GM21529 (cell line): ENCODE results near the gene WAS.

ENCODE experiments used
- ATAC-seq: cut with Tn5 transposase; IDR thresholded peaks from one replicate; pipeline ENCODE4 v1.9.1; 2021; ENCODE audit not compliant: unreplicated experiment

Gene WAS

DNA sequence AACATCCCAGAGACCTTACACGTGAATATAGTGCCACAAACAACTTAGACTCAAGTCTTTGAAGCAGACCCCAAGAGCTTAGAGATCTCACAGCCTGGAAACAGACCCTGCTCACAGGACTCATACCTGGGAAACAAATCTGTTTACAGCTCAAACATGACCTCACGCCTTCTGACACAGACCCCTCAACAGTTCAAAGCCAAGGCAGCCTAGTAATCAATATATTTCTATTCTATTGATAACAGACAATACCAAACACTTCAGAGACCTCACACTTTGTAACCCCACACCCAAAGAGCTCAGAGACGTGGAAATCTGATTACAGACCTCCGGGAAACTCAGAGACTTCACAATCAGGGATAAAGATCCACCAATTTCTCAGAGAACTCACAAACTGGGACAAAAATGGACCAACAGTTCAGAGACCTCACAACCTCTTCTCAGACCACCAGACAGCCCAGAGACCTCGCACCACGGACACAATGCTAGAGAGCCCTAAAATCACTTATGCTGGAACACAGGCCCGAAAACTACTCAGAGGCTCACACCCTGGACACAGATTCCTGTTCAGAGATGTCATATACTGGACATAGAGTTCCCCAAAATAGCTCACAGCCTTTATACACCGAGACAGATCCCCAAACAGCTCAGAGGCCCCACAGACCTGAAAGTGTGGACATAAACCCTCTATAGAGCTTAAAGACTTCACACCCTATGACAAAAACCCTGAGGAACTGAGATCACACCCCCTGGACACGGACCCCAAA is 27.7 kb downstream of the WAS start:
- ATAC-seq = no peak

DNA sequence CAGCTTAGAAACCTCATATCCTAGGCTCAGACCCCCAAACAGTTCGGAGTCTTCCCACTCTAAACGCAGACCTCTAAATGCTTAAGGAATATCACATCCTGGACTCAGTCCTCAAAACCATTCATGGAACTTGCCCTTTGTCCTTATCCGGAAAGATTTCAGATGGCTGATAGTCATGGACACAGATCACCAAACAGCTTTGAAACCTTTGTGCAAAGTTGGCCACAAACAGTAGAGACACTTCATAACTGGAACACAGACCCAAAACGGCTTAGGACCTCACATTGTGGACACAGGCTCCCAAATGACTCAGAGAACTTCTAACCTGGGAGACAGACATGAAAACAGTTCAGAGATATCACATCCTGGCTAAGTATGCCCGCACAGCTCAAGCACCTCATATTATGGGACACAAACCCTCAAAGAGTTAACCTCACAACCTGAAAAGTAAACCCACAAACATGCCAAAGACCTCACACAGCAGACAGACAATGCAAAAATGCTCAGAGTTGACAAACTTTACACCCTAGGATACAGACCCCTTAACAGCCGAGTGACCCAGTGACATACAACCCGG is 28.4 kb downstream of the WAS start:
- no peak for ATAC-seq

DNA sequence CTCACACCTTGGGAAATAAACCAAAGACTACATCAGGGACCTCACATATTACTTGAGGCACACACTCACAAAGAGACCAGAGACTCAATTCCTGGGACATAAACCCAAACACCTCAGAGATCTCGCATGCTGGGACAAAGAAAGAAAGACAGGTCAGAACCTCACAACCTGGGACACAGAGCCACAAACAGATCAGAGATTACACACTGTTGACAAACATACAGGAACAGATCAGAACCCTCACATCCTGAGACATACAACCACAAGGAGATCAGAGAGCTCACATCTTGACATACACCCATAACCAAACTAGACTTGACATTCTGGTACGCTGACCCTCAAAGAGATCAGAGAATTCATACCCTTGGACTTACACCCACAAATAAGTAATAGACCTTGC is 30.2 kb downstream of the WAS start:
- no peak for ATAC-seq

DNA sequence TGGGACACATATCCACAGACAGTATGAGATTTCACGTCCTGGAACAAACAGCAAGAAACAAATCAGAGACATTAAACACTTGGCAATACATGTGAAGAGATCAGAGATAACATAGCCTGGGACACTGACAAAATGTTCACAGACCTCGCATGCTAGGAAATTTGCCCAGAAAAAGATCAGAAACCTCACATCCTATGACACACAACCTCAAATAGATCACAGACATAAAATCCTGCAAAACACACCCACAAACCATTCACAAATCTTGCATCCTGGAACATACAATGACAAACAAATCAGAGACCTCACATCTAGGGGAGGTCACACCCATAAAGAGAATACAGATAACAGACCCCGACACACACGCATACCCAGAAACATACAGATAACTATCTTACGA is 31.0 kb downstream of the WAS start:
- no peak for ATAC-seq

DNA sequence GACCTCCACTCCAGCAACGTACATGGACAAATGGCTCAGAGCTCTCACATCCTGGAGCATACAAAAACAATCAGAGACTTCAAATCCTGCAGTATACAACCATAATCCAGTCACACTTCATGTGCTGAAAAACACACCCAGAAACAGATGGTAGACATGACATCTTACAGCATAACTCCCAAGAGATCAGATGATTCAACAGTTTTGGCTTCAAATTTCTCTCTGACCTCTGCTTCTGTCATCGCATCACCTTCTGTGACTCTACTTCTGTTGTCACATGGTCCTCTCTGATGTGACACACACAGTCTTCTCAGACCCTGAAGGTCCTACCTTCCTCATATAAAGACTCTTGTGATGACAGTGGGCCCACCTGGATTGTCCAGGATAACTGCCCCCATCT is 31.5 kb downstream of the WAS start:
- no peak for ATAC-seq

DNA sequence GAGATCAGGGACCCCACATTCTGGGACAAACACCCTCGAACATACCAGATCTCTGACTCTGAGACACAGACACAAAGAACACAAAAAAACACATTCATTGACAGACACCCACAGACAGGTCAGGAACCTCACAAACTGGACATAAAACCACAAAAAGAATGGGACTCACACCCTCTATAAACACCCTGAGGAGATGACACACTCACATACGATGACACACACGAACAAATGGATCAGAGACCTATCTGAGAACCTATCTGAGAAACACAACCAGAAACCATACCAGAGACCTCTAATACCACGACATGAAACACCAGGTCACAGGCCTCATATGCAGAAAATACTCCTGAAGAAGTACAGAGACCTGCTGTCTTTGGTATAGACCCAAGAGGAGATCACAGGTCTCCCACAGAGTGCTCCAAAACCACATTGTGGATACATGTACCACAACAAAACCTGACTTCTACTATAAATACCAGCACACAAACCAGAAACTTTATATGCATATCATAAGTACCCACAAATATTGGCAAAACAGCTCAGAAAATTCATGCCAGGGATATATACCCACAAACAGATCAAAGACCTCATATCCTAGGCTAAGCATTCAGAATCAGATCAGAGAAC is 32.4 kb downstream of the WAS start:
- no peak for ATAC-seq

DNA sequence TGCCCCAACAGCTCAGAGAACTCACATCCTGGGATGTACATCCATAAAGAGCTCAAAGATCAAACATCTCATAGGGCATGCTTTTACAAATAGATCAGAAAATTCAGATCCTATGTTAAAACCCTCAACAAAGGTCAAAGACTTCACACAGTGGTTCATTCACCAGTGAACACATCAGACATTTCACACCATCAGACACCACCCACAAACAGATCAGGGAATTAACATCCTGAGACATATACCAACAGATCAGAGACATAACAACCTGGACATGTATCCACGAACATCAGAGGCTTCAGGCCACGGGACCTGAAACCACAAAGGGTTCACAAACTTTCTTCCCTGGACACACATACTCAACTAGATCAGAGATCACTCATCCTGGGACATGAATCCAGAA is 36.4 kb downstream of the WAS start:
- no peak for ATAC-seq

DNA sequence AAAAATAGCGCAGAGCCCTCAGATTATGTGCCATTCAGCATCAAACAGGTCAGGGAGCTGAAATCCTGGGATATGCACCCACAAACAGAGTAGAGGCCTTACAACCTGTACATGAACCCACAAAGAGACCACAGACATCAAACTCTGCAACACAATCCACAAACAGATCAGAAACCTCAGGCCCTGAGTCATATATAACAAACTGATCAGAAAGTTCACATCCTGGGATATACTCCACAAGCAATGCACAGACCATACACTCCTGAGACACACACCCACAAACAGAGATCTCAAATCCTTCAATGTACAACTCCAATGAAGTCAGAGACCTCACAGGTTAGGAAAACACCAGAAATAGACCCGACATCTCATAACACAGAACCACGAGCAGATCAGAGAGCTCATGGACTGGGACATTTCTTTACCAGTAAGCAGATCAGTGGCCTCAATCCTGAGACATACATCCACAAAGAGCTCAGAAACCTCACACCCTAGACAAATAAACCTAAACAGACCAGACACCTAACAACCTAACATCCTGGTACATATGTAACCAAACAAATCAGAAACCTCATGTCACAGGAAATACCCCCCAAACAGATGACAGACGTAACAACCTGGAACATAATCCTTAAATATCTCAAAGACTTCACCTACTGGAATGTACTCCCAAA is 37.1 kb downstream of the WAS start:
- ATAC-seq = no peak

DNA sequence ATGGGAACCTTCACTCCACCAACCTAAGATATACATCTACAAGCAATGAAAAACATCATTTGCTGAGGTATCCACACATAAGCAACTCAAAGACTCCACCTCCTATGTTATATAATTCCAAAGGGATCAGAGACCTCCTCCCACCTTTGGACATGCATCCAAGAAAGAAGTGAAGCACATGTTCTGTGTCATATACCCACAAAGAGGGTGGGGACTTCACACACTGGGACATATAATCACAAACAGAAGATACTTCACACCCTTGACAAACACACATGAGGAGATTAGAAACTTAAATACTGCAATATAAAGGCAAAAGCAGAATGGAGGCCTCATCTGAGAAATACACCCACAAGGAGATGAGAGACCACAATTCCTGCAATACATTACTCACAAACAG is 38.3 kb downstream of the WAS start:
- no peak for ATAC-seq

DNA sequence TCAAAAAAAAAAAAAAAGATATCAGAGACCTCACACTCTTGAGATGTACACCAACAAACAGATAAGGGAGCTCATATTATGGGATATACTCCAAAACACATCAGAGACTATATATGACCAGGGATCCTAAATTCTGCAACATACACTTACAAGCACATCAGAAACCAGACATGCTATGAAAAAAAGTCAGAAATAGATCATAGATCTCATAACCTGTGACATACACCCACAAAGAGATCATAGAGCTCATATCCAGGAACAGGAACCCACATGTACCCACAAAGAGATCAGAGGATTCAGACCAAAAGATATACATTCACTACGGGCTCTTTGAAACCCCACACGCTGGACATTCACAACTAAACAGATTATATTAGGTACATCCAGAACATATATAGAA is 43.0 kb downstream of the WAS start:
- ATAC-seq = no peak

DNA sequence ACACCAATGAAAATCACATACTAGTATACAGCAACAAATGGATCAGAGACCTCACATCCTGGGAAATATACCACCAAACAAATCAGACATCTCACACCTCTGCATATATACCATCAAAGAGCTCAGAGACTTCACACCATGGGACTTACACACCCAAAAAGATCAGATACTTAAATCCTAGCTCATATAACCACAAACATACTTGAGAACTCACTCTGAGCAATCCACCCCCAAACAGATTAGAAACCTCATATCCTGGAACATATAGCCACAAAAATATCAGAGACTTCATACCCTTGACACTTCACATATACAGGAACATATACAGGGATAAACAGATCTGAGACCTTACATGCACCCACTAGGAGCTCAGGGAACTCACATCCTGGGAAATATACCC is 45.1 kb downstream of the WAS start:
- no peak for ATAC-seq

DNA sequence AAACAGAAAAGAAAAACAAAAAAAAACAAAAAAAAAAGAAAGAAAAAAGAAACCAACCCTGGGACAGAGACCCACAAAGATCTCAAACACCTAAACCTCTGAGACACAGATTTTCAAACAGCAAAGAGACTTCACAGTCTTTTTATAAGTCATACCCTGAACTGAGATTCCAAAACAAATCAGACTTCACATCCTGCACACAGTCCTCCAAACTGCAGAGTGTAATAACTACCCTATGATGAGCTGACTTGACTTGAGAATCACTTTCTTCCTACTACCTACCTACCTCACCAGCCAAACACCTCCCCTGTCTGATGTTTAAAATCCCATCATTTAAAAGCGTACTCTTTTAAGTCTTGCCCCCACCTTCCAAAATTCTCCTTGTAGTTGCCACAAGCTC is 52.7 kb downstream of the WAS start:
- no peak for ATAC-seq

DNA sequence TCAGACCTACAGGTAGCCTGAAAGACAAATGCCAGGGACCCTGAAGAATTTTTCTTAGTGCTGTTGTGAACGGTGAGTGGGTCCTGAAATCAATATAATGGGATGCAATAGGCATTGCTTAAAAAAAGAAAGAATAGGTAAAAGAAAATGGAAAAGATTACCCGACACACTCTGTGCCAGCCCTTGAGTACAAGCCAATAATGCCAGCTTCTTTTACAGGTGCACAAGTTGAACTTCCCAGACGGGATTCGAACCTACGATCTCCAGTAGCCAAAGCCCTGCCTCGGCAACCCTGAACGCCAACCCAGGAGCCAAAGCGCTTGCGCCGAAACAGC is 53.2 kb downstream of the WAS start:
- ATAC-seq = no peak

DNA sequence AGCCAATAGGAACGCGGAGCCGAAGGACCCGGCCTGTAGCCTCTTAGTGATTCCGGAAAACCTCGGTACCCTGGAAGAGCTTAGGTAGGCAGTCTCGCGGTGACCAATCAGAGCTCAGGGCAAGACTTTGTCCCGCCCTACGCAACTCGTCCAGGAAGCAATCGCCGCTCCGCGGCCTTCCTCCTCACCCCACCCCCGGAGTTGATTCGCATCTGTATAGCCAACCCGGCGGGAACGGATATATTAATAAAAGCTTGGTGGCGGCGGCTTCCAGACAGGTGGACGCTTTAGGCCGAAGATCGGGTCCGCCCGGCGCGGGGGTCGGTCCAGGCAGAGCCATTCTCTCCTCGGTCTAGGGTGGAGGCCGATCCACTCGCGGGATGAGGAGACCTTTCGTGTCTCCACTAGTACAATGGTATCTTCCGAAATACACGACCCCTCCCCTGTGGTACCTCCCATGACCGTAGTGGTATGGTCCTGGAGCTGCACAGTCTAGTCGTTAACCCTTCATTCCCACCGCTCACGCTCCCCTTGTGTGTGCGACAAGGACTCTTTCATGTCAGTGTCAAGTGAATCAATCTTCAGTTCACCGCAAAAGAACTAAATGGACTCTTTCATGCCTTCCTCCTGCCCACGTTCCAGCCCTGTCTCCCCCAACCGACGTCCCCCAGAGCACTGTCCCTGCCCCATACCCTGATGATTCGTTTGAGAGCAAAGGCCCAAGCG is 53.8 kb downstream of the WAS start:
- ATAC-seq = peak; percentile 97

DNA sequence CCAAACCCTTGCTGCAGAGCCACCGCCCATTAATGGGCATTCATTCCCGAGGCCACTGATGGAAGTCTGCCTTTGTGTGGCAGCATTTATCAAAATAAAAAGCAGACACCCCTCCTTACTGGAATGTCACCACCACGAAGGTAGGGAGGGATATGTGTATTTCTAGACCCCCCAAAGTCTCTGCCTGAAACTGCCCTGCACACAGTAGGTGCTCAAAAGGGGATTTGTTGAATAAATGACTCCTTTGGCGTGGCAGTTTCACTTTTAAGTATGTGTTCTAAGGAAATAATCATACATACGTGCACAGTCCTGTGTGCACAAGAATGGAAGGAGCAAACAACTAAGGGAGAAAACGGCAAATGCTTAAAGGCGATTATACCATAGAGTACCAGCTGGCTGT is 54.3 kb downstream of the WAS start:
- ATAC-seq = no peak
